Fibroblast of the aortic adventitia (primary cell): ENCODE measurements around the gene RPL41. TPM values are rescaled to one million over a fixed set of nuclear protein-coding genes. Genes with fewer than 3 reads are reported as not detected.
"Not testable (repeated sequence)": the region's sequence is repeated elsewhere in the genome, so short reads cannot be mapped to it uniquely, and the experiment has no call there.

Experiments used
- DNase-seq: peaks from one replicate; pipeline ENCODE4 v3.0.0-alpha.2; 2010; ENCODE audit warnings: low read depth
- H3K4me3 ChIP-seq: 2 replicates; pipeline ENCODE4 v1.5.1; 2011; ENCODE audit warnings: low read depth, mild to moderate bottlenecking, control low read depth, low read length, moderate library complexity
- CTCF ChIP-seq: IDR thresholded peaks from 2 replicates; pipeline ENCODE4 v1.5.1; 2011; ENCODE audit warnings: mild to moderate bottlenecking, low read length, control low read depth, inconsistent platforms; ENCODE audit not compliant: insufficient read depth
- total RNA-seq: library from RNA; depleted of rRNA; stranded (reverse); fragments of >200 nt; gene quantifications from 2 replicates; pipeline ENCODE4 v1.2.3, GENCODE V29; 2012; ENCODE audit warnings: low replicate concordance

The RPL41 gene
- total RNA-seq = 2,772 and 12,570 TPM in 2 replicates

- peak; percentile 96 for DNase-seq
- H3K4me3 ChIP-seq = peak within 1 kb of the TSS; percentile 79
- TF ChIP-seq CTCF = no peak
Observed at GRCh38 chr12:56116267-56117081, at the start of gene RPL41. Gene RPL41, plus strand, starts transcription at chr12:56116633.

- no peak overlapping the region for H3K4me3 ChIP-seq
- TF ChIP-seq CTCF = no peak
Observed at GRCh38 chr12:56071648-56072047, 44.8 kb upstream of the RPL41 start.

GRCh38 chr12:56074396-56074795 is 42.0 kb upstream of the RPL41 start:
- no peak for TF ChIP-seq CTCF
- DNase-seq = no peak
- H3K4me3 ChIP-seq = no peak overlapping the region

More at GRCh38 chr12:56071648-56072047, 44.8 kb upstream of the RPL41 start:
- peak; percentile 49 for DNase-seq

- H3K4me3 ChIP-seq, DNase-seq: not testable (repeated sequence)
Observed at GRCh38 chr12:56077966-56078365, 38.5 kb upstream of the RPL41 start.

GRCh38 chr12:56078427-56078826 is 38.0 kb upstream of the RPL41 start:
- H3K4me3 ChIP-seq = no peak overlapping the region
- no peak for TF ChIP-seq CTCF
- DNase-seq = no peak

GRCh38 chr12:56078931-56079722 is 37.3 kb upstream of the RPL41 start:
- TF ChIP-seq CTCF = peak; percentile 87
- DNase-seq = peak; percentile 80
- peak overlapping the region; percentile 74 for H3K4me3 ChIP-seq
